GM21619 (cell line): ENCODE data around the gene SP140.
A peak's percentile ranks its signal among the peaks of the same experiment; 100 is the strongest.
"Not testable (repeated sequence)": the region's sequence is repeated elsewhere in the genome, so short reads cannot be mapped to it uniquely, and the experiment has no call there.

Source experiments
- ATAC-seq: cut with Tn5 transposase; IDR thresholded peaks from one replicate; pipeline ENCODE4 v1.9.1; 2021; ENCODE audit not compliant: unreplicated experiment

Gene SP140

DNA sequence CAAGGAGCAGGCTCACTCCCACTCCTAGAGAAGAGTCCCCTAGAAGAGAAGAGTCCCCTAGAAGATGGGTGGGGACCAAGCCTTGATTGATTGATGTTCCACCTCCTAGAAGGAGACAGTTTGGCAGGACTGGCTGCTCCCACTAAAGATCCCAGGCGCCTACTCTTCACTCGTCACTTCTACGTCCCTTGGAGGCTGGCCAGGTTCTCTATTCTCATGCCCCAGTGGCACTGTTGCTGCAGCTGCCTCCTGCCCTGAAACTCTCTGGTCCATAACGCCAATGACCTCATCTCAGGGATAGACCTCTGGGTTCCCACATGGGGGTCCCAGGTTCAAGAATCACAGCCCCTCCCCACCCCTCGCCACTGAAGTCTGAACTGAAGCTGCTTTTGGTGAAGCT lies 99.0 kb downstream of the SP140 start:
- no peak for ATAC-seq

DNA sequence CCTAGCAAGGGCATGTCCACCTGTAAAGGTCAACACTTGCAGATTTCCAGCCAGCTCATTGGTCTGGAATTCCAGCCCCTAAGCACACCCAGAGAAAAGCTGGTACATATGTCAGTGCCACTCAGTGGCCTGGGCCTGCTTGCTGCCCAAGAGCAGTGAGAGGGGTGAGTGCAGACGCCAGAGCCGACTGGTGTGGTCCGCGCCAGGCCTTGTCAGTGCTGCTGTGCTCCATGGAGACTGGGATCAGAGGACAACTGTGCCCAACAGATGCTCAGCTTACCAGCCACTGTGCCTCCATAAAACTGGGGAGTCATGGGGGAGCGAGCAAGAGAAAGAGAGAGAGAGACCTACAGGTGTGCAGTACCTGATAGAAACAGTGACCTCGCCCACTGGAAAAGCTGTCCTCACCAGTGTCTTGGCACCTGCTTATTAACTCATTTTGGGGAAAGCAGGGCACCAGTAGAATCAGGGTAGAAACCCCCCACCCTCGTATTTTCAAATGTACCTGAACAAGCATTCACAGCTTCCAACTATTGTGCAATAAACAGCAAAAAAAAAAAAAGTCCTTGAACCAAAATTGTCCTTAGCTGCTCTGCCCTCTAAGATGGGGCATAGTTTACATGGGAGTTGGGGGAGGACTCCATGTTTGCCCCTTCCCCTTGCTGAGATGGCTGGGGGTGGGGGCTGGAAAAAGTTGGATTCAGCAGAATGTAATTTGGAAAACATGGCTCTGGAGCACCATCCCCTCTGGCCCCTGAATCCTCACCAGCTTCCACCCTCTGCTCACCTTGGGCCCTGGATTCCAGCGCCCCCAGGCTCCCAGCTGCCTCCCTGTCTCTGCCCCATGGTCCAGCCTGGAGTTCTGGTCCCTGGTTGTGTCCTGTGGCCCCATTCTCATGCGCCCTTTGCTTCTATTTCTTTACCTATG lies 100.0 kb downstream of the SP140 start:
- ATAC-seq: no peak

DNA sequence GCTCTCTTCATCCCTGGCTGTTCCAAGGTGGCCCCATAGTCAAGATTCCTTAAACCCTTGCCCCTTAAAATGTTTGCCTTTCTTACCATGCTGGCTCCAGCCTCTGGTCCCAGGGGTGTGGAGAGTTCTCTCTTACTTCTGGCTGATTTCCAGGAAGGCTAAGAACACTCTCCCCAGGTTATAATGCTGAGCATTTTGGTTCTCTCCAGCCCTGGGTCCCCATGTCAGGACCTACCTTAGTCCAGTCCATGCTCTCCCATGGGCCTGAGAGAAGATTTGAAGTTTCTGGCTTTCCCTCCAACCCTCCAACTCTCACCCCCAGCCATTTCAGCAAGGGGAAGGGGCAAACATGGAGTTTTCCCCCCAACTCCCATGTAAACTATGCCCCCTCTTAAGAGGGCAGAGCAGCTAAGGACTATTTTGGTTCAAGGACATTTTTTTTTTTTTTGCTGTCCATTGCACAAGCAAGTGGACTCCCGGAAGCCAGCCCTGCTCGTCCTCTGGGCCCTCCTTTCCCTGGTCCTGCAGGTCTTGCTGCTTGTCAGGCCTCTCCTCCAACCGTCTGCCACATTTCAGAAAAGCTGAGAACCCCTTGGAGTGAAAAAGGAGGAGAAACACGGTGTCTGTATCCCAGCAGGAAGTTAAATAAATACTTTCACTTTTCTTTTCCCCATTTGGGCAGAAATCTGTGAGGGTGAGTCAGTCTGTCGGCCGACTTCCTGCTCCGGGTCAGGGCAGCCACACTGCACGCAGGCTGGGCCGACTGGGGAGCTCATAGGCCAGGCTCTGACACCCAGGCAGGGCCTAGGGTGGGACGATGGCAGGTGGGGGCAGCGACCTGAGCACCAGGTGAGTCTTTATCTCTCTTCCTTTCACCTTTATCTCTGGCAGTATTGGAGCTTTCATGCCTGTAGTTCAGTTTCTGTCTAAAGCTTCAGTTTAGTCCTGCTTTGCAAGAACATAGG lies 101.2 kb downstream of the SP140 start, which contains the start of gene SP140L:
Gene SP140L (plus strand): TSS at position 741 of the 965 bp plus-strand sequence. CDS start 77 bp downstream, at position 818.
- ATAC-seq: peak; percentile 90

DNA sequence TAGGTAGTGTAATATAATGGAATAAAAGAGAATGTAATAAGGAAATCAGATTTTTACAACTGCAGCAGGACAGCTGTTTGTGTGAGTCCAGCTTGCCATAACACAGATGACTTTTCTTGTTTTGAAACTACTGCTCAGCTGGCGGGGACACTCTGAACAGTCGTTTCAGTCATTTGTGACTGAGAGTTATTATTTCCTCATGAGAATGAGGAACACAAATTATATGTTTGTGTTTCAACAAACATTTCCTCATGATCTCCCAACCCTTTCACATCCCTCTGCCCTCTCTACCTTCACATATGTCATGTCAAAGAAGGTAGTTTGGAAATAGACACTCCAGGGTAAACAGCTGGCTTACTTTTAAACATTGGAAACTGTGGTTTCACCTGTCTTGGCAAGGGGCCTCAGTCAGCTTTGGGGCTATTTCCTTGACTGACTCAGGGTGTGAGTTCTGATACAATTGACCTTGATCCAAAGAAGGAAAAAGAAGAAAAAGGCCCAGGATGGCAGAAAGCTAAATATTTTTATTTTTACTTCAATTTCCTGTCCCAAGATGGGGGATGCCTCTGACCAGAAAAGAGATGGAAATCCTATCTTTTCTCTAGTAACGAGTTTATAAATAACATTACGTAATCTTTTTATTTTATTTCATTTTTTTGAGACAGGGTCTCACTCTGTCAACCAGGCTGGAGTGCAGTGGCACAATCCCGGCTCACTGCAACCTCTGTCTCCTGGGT lies 102.0 kb downstream of the SP140 start:
- ATAC-seq: peak; percentile 57

DNA sequence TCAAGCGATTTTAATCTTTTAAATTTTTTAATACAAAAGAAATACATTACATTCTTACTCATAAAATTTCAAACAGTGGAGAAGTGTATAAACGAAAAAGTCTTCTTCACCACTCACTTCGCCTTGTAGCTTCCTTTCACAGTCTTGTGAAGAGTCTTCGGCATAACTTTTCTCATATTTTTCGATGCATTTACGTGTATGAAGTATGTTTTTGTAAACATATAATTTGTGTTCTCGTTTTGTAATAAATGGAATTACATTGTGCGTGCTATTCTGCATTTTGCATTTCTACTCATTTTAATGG lies 102.6 kb downstream of the SP140 start:
- ATAC-seq: no peak

DNA sequence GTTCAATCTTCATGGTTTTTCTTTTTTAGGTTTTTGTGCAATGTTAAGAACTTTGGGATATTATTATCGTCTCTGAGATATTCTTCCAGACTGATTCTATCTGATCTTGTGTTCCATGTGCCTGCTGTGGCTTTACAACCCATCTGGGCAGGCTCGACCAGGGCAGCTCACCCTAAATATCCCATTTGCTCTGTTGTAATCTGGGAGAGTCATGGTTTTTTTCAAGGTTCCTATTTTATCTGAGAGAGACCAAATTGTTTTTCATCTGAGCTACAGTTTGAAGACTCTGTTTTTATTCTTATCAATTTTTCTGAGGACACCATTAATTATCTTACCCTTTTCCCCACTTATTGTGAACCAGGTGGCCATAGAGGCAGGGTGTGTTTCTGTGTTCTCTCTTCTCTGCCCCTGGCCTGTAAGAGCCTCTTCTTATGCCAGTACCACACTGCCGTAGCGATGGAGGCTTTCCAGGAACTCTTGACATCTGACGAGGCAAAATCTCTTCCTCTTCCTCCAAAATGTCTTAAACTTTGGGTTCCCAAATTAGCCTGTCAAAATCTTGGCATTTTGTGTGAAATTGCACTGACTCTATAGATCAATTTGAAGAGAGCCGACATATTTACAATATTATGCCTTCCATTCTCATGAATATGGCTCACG lies 104.5 kb downstream of the SP140 start:
- ATAC-seq: no peak

DNA sequence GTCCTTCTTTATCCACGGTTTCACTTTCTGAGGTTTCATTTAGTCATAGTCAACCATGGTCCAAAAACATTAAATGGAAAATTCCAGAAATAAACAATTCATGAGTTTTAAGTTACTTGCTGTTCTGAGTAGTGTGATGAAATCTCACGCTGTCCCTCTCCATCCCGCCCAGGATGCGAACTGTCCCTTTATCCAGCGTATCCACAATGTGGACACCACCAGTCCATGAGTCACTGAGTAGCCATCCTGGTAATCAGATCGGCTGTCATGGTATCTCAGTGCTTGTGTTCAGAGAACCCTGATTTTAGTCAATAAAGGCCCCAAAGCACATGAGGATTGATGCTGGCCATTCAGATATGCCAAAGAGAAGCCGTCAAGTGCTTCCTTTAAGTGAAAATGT lies 105.2 kb downstream of the SP140 start:
- ATAC-seq: no peak

DNA sequence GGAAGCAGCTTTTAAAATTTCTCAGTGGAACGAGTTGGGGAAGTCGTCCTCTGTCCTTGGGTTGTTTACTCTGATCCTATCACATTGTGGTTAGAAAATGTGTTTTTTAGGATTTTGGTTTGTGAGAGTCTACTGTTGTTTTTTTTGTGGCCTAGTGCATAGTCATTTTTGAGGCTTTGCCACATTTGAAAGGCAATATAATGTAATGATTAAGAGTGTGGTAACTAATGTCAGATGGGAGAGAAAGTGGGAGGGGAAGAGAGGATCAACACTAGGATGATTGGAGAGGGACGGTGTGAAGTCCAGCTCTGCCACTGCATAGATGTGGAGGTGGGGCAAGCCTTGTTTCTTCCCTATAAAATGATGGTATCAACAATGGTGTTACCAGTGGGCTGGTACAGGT lies 109.9 kb downstream of the SP140 start:
- no peak for ATAC-seq

DNA sequence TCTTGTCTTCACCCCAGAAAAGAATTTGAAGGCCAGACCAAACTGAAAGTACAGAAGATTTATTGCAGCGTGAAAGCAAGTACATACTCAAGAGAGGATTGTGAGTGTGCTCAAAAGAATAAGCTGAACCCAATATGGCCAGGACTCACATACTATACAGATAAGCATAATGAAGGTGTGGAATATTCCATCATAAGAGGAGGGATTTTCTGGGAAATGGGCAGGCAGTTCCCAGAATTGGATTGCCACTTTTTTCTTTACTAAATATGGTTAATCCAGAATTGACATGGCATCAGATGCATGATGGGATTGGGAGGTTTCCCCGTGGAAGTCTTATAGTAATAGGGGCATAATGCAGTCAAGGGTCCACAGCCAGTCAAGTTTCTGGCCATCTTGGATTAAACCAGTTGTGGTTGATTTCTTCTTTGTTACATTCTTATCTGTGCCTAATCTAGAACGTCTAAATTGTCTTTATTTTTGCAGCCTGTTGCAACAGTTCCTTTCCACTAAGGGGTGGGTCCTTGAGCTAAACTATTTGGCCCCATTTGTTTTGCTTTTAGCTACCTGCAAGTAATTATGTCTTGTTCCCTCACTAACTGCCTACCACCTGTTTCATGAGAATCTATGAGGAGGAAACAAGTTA lies 110.4 kb downstream of the SP140 start:
- ATAC-seq: no peak

DNA sequence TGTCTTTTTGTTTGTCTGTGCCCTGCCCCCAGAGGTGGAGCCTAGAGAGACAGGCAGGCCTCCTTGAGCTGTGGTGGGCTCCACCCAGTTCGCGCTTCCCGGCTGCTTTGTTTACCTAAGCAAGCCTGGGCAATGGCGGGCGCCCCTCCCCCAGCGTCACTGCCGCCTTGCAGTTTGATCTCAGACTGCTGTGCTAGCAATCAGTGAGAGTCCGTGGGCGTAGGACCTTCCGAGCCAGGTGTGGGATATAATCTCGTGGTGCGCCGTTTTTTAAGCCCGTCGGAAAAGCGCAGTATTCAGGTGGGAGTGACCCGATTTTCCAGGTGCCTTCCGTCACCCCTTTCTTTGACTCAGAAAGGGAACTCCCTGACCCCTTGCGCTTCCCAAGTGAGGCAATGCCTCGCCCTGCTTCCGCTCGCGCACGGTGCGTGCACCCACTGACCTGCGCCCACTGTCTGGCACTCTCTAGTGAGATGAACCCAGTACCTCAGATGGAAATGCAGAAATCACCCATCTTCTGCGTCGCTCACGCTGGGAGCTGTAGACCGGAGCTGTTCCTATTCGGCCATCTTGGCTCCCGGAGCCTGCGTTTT lies 116.5 kb downstream of the SP140 start:
- not testable (repeated sequence) for ATAC-seq

DNA sequence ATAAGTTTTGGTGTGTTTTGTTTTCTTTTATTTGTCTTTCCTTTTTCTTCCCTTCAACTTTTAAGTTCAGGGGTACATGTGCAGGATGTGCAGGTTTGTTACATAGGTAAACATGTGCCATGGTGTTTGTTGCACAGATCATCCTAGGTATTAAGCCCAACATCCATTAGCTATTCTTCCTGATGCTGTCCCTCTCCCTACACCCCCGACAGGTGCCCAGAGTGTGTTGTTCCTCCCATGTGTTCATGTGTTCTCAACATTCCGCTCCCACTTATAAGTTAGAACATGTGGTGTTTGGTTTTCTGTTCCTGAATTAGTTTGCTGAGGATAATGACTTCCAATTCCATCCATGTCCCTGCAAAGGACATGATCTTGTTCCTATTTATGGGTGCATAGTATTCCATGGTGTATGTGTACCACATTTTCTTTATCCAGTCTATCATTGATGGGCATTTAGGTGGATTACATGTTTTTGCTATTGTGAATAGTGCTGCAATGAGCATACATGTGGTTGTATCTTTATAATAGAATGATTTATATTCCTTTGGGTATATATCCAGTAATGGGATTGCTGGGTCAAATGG lies 117.6 kb downstream of the SP140 start:
- ATAC-seq: not testable (repeated sequence)

DNA sequence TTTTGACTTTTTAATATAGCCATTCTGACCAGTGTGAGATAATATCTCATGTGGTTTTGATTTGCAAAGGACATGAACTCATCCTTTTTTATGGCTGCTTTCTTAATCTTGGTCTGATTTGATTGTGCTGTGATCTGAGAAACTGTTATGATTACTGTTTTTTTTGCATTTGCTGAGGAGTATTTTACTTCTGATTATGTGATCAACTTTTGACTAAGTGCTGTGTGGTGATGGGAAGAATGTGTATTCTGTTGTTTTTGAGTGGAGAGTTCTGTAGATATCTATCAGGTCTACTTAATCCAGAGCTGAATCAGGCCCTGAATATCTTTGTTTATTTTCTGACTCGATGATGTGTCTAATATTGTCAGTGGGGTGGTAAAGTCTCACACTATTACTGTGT lies 118.2 kb downstream of the SP140 start:
- ATAC-seq: no peak

DNA sequence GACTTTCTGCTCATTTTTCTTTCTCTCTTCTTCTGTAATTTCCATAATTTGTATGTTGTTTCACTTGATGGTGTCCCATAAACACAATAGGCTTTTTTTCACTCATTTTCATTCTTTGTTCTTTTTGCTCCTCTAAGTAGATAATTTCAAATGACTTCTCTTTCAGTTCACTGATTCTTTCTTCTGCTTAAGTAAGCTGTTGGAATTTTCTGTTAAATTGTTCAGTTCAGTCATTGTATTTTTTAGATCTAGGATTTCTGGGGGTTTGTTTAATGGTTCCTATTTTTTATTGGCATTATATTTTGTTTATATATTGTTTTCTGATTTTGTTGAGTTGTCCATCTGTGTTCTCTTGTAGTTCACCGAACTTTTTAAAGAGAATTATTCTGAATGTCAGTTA lies 120.9 kb downstream of the SP140 start:
- no peak for ATAC-seq

DNA sequence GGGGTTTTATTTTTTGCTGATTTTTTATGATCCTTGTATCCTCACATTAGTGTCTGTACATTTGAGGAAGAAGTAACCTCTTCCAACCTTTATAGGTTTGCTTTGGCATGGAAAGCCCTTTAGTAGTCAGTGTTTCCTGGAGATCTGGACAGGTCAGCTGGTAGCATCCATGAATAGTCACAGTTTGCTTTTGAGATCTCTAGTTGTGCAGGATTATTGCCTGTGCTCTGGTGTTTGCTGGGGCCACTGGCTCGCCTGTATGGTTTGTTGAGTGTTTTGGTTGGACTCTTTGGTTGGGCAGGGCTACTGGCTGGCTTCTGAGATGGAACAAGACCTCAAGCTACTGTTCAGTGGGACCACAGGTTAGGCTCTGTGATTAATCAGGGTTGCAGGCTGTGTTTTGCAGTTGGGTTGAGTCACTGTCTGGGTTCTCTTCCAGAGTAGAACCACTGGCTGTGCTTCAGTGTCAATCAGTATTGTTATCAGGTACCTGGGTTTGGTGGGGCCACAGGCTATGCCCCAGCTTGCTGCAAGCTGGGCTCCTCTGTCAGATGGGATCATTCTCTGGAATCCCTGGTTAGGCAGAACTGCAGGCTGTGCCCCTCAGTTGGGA lies 121.5 kb downstream of the SP140 start:
- no peak for ATAC-seq

DNA sequence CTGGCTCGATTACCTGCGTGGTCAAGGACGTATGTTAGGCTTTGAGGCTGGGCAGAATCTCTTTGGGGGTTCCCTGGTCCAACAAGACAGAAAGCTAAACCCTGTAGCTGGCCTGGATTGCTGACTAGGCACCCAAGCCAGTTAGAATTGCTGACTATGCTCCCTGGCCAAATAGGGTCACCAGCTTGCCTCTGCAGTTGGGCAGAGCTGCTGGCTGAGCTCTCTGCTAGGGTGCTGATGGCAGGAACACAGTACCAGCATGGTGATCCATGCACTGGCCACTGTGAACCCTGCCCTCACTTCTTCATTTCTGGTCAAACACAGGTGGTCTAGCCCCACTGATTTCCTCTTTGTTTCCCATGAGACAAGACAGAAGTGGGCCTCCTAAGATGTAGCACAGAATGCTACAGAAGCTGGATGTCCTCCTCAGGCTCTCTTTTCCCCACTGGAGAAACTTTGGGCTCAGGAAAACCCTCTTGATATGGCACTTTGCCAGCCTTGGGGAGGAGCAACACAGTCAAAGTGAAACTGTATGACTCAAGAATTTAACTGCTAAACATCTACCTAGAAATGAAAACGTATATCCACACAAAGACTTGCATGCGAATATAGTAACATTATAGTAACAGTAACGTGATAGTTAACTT lies 122.2 kb downstream of the SP140 start:
- peak; percentile 65 for ATAC-seq

DNA sequence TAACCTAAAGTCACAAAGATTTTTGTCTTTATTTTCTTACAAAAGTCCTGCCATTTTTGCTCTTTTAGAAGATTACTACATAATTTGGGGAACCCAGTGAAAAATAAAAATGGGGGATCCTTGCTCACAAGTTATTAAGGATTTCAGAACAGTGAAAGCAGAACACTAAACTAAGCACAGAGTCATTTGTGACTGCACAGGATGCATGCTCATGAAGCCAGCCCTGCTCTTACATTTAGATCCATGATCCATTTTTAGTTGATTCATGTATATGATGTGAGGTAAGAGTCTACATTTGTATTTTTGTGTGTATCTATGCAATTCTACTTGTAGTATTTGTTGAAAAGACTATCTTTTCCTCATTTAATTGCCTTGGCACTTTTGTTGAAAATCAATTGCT lies 123.3 kb downstream of the SP140 start:
- ATAC-seq: no peak

DNA sequence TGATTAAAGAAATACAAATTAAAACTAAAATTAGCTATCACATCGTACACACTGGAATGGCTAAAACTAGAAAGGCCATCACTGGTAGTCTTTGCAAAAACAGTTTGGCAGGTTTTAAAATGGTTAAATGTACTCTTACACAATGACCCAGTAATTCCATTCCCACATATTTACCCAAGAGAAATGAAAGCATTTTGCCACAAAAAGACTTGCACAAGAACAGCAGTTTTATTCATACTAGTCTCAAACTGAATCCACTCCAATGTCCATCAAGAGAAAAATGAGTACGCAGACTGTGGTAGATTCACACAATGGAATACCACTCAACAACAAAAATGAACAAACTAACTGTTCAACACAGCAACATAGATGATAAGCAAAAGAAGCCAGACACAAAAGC lies 130.5 kb downstream of the SP140 start:
- no peak for ATAC-seq

DNA sequence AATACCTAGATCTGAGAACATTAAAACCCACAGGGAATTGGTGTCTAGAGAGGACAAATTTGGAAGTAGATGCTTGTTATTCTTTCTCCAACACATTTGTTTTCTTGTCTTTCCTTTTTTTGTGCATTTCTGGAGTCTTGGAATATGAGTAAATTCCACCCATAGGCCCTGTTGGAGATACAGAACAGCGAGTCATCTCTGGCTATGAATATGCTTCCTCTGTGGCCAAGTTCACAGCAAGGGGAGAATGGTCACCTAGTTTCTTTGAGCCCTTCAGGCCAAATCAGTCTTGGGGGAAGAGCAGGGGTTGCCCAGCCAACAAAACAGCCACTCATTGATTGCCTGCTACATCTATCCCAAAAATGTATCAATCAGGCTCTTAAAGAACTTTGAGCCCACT lies 132.8 kb downstream of the SP140 start:
- ATAC-seq: no peak
